IMR-90 (cell line): ENCODE data around the gene LARP1. TPM values are rescaled to one million over a fixed set of nuclear protein-coding genes. Genes with fewer than 3 reads are reported as not detected.

Experiments used
- ATAC-seq: fragments of 200-7000 bp; cut with Tn5 transposase; 2 replicates; pipeline ENCODE4 v1.9.1; 2020; ENCODE audit warnings: low read depth, mild to moderate bottlenecking, moderate library complexity
- BruUV-seq: library from RNA; stranded (reverse); fragments of 400-500 nt; replicated peaks from 2 replicates; lab custom pipeline; 2021; lab: Mats Ljungman, UMichigan
- CTCF ChIA-PET: fragments of 300-600 bp; formaldehyde crosslinking; extraction: SDS; loops from one replicate; lab custom pipeline; 2021; ENCODE audit warnings: antibody characterized with exemption; lab: Yijun Ruan, JAX
- POLR2A ChIA-PET: fragments of 300-600 bp; sonication (Branson Sonifier 250); formaldehyde crosslinking; loops from one replicate; lab custom pipeline; 2022; ENCODE audit warnings: antibody characterized with exemption; ENCODE audit not compliant: unreplicated experiment; lab: Charles Lee
- DNase-seq: peaks from one replicate; pipeline ENCODE4 v3.0.0; 2013
- H2AFZ ChIP-seq: replicated peaks from 2 replicates; pipeline ENCODE3; 2013; ENCODE audit warnings: low read length, mild to moderate bottlenecking; ENCODE audit not compliant: poor library complexity
- H2AK5ac ChIP-seq: 2 replicates; pipeline ENCODE4 v1.6.1; 2013; ENCODE audit warnings: low read depth, low read length, inconsistent platforms
- H2AK9ac ChIP-seq: replicated peaks from 2 replicates; pipeline ENCODE3; 2013; ENCODE audit warnings: mild to moderate bottlenecking, low read depth, low read length, moderate library complexity; ENCODE audit not compliant: poor library complexity
- H2BK120ac ChIP-seq: 2 replicates; pipeline ENCODE4 v1.6.1; 2013; ENCODE audit warnings: low read depth, low read length, inconsistent platforms
- H2BK15ac ChIP-seq: 3 replicates; pipeline ENCODE4 v1.6.1; 2013; ENCODE audit warnings: low read depth, low read length, inconsistent platforms
- H2BK20ac ChIP-seq: 2 replicates; pipeline ENCODE4 v1.6.1; 2013; ENCODE audit warnings: low read depth, mild to moderate bottlenecking, inconsistent platforms, low read length, moderate library complexity
- H2BK5ac ChIP-seq: 2 replicates; pipeline ENCODE4 v1.6.1; 2013; ENCODE audit warnings: mild to moderate bottlenecking, low read depth, low read length, inconsistent platforms; ENCODE audit not compliant: poor library complexity, severe bottlenecking
- H3K14ac ChIP-seq: replicated peaks from 2 replicates; pipeline ENCODE4 v1.6.1; 2013; ENCODE audit warnings: low read depth, low read length, inconsistent platforms
- H3K18ac ChIP-seq: 2 replicates; pipeline ENCODE4 v1.6.1; 2013; ENCODE audit warnings: low read depth, low read length, control low read depth
- H3K23ac ChIP-seq: 2 replicates; pipeline ENCODE4 v1.6.1; 2013; ENCODE audit warnings: low read depth, low read length, inconsistent platforms
- H3K27ac ChIP-seq: 2 replicates; pipeline ENCODE4 v1.5.1; 2013; ENCODE audit warnings: mild to moderate bottlenecking, control low read depth, low read length; ENCODE audit not compliant: insufficient read depth
- H3K27me3 ChIP-seq: 2 replicates; pipeline ENCODE4 v1.6.1; 2013; ENCODE audit warnings: low read length; ENCODE audit not compliant: control insufficient read depth, insufficient read depth
- H3K36me3 ChIP-seq: 2 replicates; pipeline ENCODE4 v1.6.1; 2013; ENCODE audit warnings: low read length, mixed read lengths; ENCODE audit not compliant: control insufficient read depth, insufficient read depth
- H3K4ac ChIP-seq: 2 replicates; pipeline ENCODE4 v1.6.1; 2013; ENCODE audit warnings: low read depth, low read length, inconsistent platforms
- H3K4me1 ChIP-seq: 2 replicates; pipeline ENCODE4 v1.6.1; 2013; ENCODE audit warnings: low read length, mixed read lengths; ENCODE audit not compliant: control insufficient read depth, insufficient read depth
- H3K4me2 ChIP-seq: 2 replicates; pipeline ENCODE4 v1.6.1; 2013; ENCODE audit warnings: low read depth, mild to moderate bottlenecking, control low read depth, low read length, moderate library complexity
- H3K4me3 ChIP-seq: 2 replicates; pipeline ENCODE4 v1.5.1; 2013; ENCODE audit warnings: low read depth, mild to moderate bottlenecking, control low read depth, low read length, moderate library complexity; ENCODE audit not compliant: insufficient read depth
- H3K56ac ChIP-seq: 2 replicates; pipeline ENCODE4 v1.6.1; 2013; ENCODE audit warnings: low read length, inconsistent platforms; ENCODE audit not compliant: insufficient read depth; ENCODE audit errors: extremely low read depth
- H3K79me1 ChIP-seq, 2 experiments: 2 replicates each; pipeline ENCODE4 v1.6.1; 2013; ENCODE audit warnings: low read length in 2 of 2, inconsistent platforms in 1 of 2, low read depth in 1 of 2
- H3K9ac ChIP-seq: 2 replicates; pipeline ENCODE4 v1.6.1; 2013; ENCODE audit warnings: low read depth, low read length, control low read depth
- H3K9me1 ChIP-seq: 2 replicates; pipeline ENCODE4 v1.6.1; 2013; ENCODE audit warnings: low read length, inconsistent platforms; ENCODE audit not compliant: insufficient read depth
- H3K9me3 ChIP-seq: 2 replicates; pipeline ENCODE4 v1.6.1; 2013; ENCODE audit warnings: low read length; ENCODE audit not compliant: control insufficient read depth, insufficient read depth
- H4K20me1 ChIP-seq: 2 replicates; pipeline ENCODE4 v1.6.1; 2013; ENCODE audit warnings: low read length, inconsistent platforms; ENCODE audit not compliant: insufficient read depth
- H4K5ac ChIP-seq: 2 replicates; pipeline ENCODE4 v1.6.1; 2013; ENCODE audit warnings: mild to moderate bottlenecking, low read depth, low read length, control low read depth
- H4K8ac ChIP-seq, 2 experiments: 2 replicates each; pipeline ENCODE4 v1.6.1; 2013; ENCODE audit warnings: low read depth in 2 of 2, low read length in 2 of 2, control low read depth in 1 of 2, inconsistent platforms in 1 of 2
- H4K91ac ChIP-seq: 2 replicates; pipeline ENCODE4 v1.6.1; 2013; ENCODE audit warnings: low read depth, low read length, inconsistent platforms; ENCODE audit not compliant: insufficient read depth
- FOS ChIP-seq: fragments of 150-350 bp; IDR thresholded peaks from 2 replicates; pipeline ENCODE4 v1.6.1; 2016; ENCODE audit warnings: low read depth, low read length
- MAZ ChIP-seq: IDR thresholded peaks from 2 replicates; pipeline ENCODE4 v1.6.1; 2012; ENCODE audit warnings: low read depth, mild to moderate bottlenecking, low read length, improper control_type of control experiment, moderate library complexity, borderline replicate concordance
- NFE2L2 ChIP-seq: fragments of 150-350 bp; IDR thresholded peaks from 2 replicates; pipeline ENCODE4 v1.6.1; 2016; ENCODE audit warnings: low read depth, mild to moderate bottlenecking, low read length
- WGBS, 2 experiments: methylation state at CpG; one replicate each; pipeline versions ENCODE4 v1.1.5 to v1.1.7; 2013; ENCODE audit warnings: missing lambda C conversion rate in 2 of 2; ENCODE audit not compliant: insufficient read length in 1 of 2; ENCODE audit errors: extremely low coverage in 2 of 2; 5-methylcytosine and 5-hydroxymethylcytosine counted together
- dilution Hi-C: fragments of 300-500 bp; cut with HindIII; formaldehyde crosslinking; loops from one replicate; pipeline ENCODE4 v1.14.3; 2018; ENCODE audit warnings: low sequenced_read_pairs; ENCODE audit not compliant: unreplicated experiment
- in situ Hi-C: fragments of 300-500 bp; cut with MboI; formaldehyde crosslinking; loops from 3 replicates; pipeline ENCODE4 v1.14.3; 2019; ENCODE audit warnings: low sequenced_read_pairs, inconsistent platforms, mixed read lengths
- intact Hi-C: fragments of 100-400 bp; cut with micrococcal nuclease; formaldehyde crosslinking; loops from 2 replicates; pipeline ENCODE4 v1.10.0; 2022
- polyA plus RNA-seq, 3 experiments: library from polyadenylated mRNA; depleted of rRNA; stranded (reverse); fragments of >200 nt; gene quantifications; 2 replicates each; pipeline ENCODE4 v1.2.3, GENCODE V29; 2012; ENCODE audit warnings: low replicate concordance in 1 of 3
- total RNA-seq: library from RNA; depleted of rRNA; stranded (reverse); fragments of >200 nt; gene quantifications from 2 replicates; pipeline ENCODE4 v1.2.3, GENCODE V29; 2012

LARP1 gene
- total and polyA plus RNA-seq, 2 of the 4 experiments (the other 2 are of a cell fraction), result 47.3 to 77.4 TPM

- peak overlapping the region; percentile 96 for H4K5ac ChIP-seq
- peak overlapping the region; percentile 10 for H3K14ac ChIP-seq
- peak overlapping the region; percentile 89 for H3K4me2 ChIP-seq
- peak overlapping the region; percentile 58; the same call in 1 of the 2 replicates for H3K9ac ChIP-seq
- CTCF ChIA-PET, result interaction anchor here (0.5 to 0.8 kb wide), 2 partner anchors 10 to 1898 kb away, joined by 4 read pairs; no protein-coding TSS in a partner anchor
- POLR2A ChIA-PET, result no interaction called here
- in situ Hi-C loops (no loop called here), intact Hi-C loops (loop anchor here (5.0 kb wide), 1 partner anchor 38 kb away; no protein-coding TSS in a partner anchor), dilution Hi-C loops (no loop called here)
- H4K91ac ChIP-seq, result peak overlapping the region; percentile 58
- no peak overlapping the region for H3K4me3 ChIP-seq
- peaks cover 12% of the 10 kb centered on the region for H3K9me1 ChIP-seq
- peak overlapping the region; percentile 19 for H2AFZ ChIP-seq
- H3K18ac ChIP-seq, result peak overlapping the region; percentile 84
- peaks cover 12% of the 10 kb centered on the region for H3K4me1 ChIP-seq
- peak overlapping the region; percentile 40 for H3K23ac ChIP-seq
- H3K56ac ChIP-seq, result no peak overlapping the region
- peak overlapping the region; percentile 73 for H2BK5ac ChIP-seq
- peak overlapping the region; percentile 82 for H3K4ac ChIP-seq
- no peaks in the 10 kb centered on the region for H3K36me3 ChIP-seq
- peak overlapping the region; percentile 89 for H2BK120ac ChIP-seq
- DNase-seq (peak; percentile 77), ATAC-seq (peak; percentile 88)
- peak overlapping the region; percentile 93; the same call in 2 of the 3 replicates for H2BK15ac ChIP-seq
- H2AK5ac ChIP-seq, result peak overlapping the region; percentile 59
- no TSS peak for BruUV-seq
- peak; percentile 50; the same call in 1 of the 2 replicates for TF ChIP-seq MAZ
- TF ChIP-seq FOS, result peak; percentile 64; the same call in 1 of the 2 replicates
- no peak for TF ChIP-seq NFE2L2
- peak overlapping the region; percentile 54 for H2BK20ac ChIP-seq
- no peaks in the 10 kb centered on the region for H3K27me3 ChIP-seq
- no peaks in the 10 kb centered on the region for H3K9me3 ChIP-seq
- 77% methylated on average over 4 of the region's 10 CpGs; no CpG with 5 or more reads in 1 of the 2 experiments for WGBS, 2 experiments
- peak overlapping the region; percentile 28 to 85 for H4K8ac ChIP-seq
- H4K20me1 ChIP-seq, result no peaks in the 10 kb centered on the region
- peak overlapping the region; percentile 83; the same call in 1 of the 2 replicates for H3K27ac ChIP-seq
- H3K79me1 ChIP-seq, result peaks cover 0 to 7% of the 10 kb centered on the region in 2 experiments; a peak in 2 of 4 replicates
- H2AK9ac ChIP-seq, result peak overlapping the region; percentile 10
Measured at GRCh38 chr5:154714266-154714986, 40.8 kb upstream of the LARP1 start.
